ENCODE results near the gene RAB11FIP4. TPM values are rescaled to one million over a fixed set of nuclear protein-coding genes. Genes with fewer than 3 reads are reported as not detected.

Gene RAB11FIP4
- total RNA-seq, 1 experiment from 2014 or later = 54.9 TPM

GRCh38 chr17:31390426-31390747, 1.1 kb upstream of the RAB11FIP4 start:
- no peak overlapping the region for H3K27ac Mint-ChIP-seq
- ChIA-PET CTCF (interaction anchor here (0.6 to 3.6 kb wide), 24 partner anchors 11 to 1196 kb away, joined by 3 to 42 read pairs (median 8); no protein-coding TSS in a partner anchor), POLR2A (no interaction called here)
- peak; percentile 4; the same call in 1 of the 2 replicates for ATAC-seq
- no peak for DNase-seq (ENCODE audit: low spot score)
- peaks cover 43% of the 10 kb centered on the region for H3K27me3 Mint-ChIP-seq (ENCODE audit: low read depth)
- TF ChIP-seq OVOL2 (CRISPR knock-in tag; IDR thresholded peaks at IDR 0.05; ENCODE audit: borderline replicate concordance) (no peak), E2F1 (CRISPR knock-in tag; IDR thresholded peaks at IDR 0.05) (no peak)
- TF ChIP-seq, protein P1, sequence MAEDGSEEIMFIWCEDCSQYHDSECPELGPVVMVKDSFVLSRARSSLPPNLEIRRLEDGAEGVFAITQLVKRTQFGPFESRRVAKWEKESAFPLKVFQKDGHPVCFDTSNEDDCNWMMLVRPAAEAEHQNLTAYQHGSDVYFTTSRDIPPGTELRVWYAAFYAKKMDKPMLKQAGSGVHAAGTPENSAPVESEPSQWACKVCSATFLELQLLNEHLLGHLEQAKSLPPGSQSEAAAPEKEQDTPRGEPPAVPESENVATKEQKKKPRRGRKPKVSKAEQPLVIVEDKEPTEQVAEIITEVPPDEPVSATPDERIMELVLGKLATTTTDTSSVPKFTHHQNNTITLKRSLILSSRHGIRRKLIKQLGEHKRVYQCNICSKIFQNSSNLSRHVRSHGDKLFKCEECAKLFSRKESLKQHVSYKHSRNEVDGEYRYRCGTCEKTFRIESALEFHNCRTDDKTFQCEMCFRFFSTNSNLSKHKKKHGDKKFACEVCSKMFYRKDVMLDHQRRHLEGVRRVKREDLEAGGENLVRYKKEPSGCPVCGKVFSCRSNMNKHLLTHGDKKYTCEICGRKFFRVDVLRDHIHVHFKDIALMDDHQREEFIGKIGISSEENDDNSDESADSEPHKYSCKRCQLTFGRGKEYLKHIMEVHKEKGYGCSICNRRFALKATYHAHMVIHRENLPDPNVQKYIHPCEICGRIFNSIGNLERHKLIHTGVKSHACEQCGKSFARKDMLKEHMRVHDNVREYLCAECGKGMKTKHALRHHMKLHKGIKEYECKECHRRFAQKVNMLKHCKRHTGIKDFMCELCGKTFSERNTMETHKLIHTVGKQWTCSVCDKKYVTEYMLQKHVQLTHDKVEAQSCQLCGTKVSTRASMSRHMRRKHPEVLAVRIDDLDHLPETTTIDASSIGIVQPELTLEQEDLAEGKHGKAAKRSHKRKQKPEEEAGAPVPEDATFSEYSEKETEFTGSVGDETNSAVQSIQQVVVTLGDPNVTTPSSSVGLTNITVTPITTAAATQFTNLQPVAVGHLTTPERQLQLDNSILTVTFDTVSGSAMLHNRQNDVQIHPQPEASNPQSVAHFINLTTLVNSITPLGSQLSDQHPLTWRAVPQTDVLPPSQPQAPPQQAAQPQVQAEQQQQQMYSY (CRISPR knock-in tag; IDR thresholded peaks at IDR 0.05) = no peak
- no peaks in the 10 kb centered on the region for H3K36me3 Mint-ChIP-seq
- no peaks in the 10 kb centered on the region for H3K9me3 Mint-ChIP-seq
- peak overlapping the region; percentile 76 for H3K4me3 Mint-ChIP-seq
- peaks cover 14% of the 10 kb centered on the region for H3K4me1 Mint-ChIP-seq

DNA sequence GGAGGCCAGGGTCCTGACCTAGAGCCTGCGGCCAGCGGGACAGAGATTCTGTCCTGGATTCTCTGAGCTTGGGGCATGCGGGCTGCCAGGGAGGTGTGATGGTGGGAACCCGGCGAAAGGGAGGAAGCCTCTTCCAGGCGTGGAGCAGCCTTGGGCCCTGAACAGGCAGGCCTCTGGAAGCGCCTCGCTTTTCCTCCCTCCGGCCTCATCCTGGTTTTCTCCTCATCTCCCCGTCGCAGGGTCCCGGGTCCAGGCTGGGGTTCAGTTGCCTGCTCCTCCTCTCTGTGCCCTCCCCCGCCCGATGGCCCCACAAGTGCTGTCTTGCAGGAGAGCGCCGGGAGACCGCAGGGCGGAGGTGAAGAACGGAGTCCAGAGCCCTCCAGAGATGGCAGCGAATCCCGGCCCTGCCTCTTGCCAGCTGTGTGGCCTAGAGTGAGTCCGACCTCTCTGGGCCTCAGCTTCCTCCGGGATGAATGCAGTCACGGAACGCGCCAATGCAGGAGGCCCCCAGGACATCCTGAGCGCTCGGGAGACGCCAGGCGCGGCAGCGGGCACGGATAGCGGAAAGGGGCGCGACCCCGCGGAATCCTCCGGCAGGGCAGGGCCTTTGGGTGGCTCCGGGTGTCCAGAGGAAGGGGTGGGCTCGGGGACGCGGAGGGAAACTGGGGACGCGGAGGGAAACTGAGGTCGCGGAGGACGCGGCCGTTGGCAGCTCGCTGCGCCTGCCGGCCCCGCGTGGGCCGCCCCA, 553 bp upstream of the RAB11FIP4 start:
- H3K27me3 Mint-ChIP-seq (ENCODE audit: low read depth) = peaks cover 43% of the 10 kb centered on the region
- peak; percentile 41 for DNase-seq (ENCODE audit: low spot score)
- H3K9me3 Mint-ChIP-seq = no peaks in the 10 kb centered on the region
- peaks cover 14% of the 10 kb centered on the region for H3K4me1 Mint-ChIP-seq
- ChIA-PET POLR2A (no interaction called here), CTCF (interaction anchor here (0.6 to 3.6 kb wide), 13 partner anchors 12 to 151 kb away, joined by 3 to 42 read pairs (median 8); no protein-coding TSS in a partner anchor)
- TF ChIP-seq, protein P2, sequence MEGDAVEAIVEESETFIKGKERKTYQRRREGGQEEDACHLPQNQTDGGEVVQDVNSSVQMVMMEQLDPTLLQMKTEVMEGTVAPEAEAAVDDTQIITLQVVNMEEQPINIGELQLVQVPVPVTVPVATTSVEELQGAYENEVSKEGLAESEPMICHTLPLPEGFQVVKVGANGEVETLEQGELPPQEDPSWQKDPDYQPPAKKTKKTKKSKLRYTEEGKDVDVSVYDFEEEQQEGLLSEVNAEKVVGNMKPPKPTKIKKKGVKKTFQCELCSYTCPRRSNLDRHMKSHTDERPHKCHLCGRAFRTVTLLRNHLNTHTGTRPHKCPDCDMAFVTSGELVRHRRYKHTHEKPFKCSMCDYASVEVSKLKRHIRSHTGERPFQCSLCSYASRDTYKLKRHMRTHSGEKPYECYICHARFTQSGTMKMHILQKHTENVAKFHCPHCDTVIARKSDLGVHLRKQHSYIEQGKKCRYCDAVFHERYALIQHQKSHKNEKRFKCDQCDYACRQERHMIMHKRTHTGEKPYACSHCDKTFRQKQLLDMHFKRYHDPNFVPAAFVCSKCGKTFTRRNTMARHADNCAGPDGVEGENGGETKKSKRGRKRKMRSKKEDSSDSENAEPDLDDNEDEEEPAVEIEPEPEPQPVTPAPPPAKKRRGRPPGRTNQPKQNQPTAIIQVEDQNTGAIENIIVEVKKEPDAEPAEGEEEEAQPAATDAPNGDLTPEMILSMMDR (IDR thresholded peaks at IDR 0.05) = no peak
- TF ChIP-seq HMGXB4 (CRISPR knock-in tag; IDR thresholded peaks at IDR 0.05) = 0 out of 2 replicates have a peak, but pooled peaks have one; percentile 34
- H3K27ac Mint-ChIP-seq = no peak overlapping the region
- ATAC-seq = peak; percentile 13
- H3K36me3 Mint-ChIP-seq = no peaks in the 10 kb centered on the region
- peak overlapping the region; percentile 76 for H3K4me3 Mint-ChIP-seq

GRCh38 chr17:31392002-31392855, 754 bp downstream of the RAB11FIP4 start:
- no peak overlapping the region for H3K27ac Mint-ChIP-seq
- H3K9me3 Mint-ChIP-seq = no peaks in the 10 kb centered on the region
- DNase-seq (ENCODE audit: low spot score) (no peak), ATAC-seq (no peak; the same call in 1 of the 2 replicates)
- POLR2A ChIA-PET = no interaction called here
- H3K4me3 Mint-ChIP-seq = peak overlapping the region; percentile 64
- H3K27me3 Mint-ChIP-seq (ENCODE audit: low read depth) = peaks cover 43% of the 10 kb centered on the region
- CTCF ChIA-PET = interaction anchor here (0.7 to 3.3 kb wide), 5 partner anchors 10 to 384 kb away, joined by 3 to 42 read pairs (median 6); no protein-coding TSS in a partner anchor
- H3K4me1 Mint-ChIP-seq = peaks cover 14% of the 10 kb centered on the region
- H3K36me3 Mint-ChIP-seq = no peaks in the 10 kb centered on the region
- TF ChIP-seq IRF2 (CRISPR knock-in tag; IDR thresholded peaks at IDR 0.05; ENCODE audit: borderline replicate concordance, low read depth) (no peak), ZNF532 (CRISPR knock-in tag; IDR thresholded peaks at IDR 0.05; ENCODE audit: borderline replicate concordance) (no peak), TEAD1 (CRISPR knock-in tag; IDR thresholded peaks at IDR 0.05) (no peak)
- TF ChIP-seq, protein P3, sequence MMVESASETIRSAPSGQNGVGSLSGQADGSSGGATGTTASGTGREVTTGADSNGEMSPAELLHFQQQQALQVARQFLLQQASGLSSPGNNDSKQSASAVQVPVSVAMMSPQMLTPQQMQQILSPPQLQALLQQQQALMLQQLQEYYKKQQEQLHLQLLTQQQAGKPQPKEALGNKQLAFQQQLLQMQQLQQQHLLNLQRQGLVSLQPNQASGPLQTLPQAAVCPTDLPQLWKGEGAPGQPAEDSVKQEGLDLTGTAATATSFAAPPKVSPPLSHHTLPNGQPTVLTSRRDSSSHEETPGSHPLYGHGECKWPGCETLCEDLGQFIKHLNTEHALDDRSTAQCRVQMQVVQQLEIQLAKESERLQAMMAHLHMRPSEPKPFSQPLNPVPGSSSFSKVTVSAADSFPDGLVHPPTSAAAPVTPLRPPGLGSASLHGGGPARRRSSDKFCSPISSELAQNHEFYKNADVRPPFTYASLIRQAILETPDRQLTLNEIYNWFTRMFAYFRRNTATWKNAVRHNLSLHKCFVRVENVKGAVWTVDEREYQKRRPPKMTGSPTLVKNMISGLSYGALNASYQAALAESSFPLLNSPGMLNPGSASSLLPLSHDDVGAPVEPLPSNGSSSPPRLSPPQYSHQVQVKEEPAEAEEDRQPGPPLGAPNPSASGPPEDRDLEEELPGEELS (CRISPR knock-in tag; IDR thresholded peaks at IDR 0.05) = no peak
- TF ChIP-seq, protein P4, sequence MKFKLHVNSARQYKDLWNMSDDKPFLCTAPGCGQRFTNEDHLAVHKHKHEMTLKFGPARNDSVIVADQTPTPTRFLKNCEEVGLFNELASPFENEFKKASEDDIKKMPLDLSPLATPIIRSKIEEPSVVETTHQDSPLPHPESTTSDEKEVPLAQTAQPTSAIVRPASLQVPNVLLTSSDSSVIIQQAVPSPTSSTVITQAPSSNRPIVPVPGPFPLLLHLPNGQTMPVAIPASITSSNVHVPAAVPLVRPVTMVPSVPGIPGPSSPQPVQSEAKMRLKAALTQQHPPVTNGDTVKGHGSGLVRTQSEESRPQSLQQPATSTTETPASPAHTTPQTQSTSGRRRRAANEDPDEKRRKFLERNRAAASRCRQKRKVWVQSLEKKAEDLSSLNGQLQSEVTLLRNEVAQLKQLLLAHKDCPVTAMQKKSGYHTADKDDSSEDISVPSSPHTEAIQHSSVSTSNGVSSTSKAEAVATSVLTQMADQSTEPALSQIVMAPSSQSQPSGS (CRISPR knock-in tag; IDR thresholded peaks at IDR 0.05; ENCODE audit: borderline replicate concordance, low read depth) = no peak

Data from WTC11 (cell line).